HG02970 (cell line): ENCODE measurements around the gene FOXJ3.
"Not testable (repeated sequence)": the region's sequence is repeated elsewhere in the genome, so short reads cannot be mapped to it uniquely, and the experiment has no call there.

ENCODE experiments used
- ATAC-seq: cut with Tn5 transposase; IDR thresholded peaks from one replicate; pipeline ENCODE4 v1.9.1; 2021; ENCODE audit warnings: mild to moderate bottlenecking, moderate library complexity, moderate number of reproducible peaks; ENCODE audit not compliant: unreplicated experiment, low FRiP score

Gene FOXJ3

DNA sequence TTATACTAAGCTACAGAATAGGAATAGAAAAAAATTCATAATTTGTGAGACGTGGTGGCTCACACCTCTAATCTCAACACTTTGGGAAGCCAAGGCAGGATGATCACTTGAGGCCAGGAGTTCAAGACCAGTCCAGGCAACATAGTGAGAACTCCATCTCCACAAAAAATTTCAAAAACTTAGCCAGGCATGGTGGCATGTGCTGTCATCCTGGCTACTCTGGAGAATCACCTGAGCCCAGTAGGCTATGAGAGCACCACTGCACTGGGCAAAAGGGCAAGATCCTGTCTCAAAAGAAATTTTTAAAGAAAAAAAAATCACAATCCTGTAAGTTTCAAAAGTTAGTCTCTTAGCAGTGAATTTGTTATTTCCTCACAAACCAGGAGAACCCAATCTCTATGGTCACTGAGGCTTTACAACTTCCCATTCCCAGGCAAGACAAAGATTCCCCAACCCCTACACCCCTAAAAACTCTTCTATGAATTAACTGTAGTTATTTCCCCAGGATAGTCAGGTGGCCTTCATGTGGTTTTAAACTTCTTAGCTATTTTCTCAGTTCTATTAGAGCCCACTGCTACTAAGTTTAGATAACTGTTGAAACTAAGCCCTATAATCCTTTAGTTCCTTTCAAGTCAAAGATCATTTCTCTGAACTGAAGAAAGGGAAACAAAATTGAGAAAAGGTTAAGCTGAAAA is 74.5 kb downstream of the FOXJ3 start:
- ATAC-seq = no peak

DNA sequence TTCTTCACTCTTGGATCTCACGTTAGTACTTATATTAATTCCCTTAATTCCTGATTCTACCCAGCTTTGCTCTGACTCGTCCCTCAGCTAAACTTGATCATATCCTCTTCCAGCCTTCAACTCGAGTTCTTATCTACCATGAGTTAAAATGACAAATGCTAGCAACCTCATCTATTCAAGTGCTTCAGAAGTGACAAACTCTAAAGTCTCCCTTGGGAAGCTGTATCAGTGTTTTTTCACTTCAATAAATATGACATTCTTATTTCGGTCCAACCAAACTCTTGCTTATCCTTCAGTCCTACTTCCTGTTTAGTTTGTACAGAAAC is 75.3 kb downstream of the FOXJ3 start:
- no peak for ATAC-seq

DNA sequence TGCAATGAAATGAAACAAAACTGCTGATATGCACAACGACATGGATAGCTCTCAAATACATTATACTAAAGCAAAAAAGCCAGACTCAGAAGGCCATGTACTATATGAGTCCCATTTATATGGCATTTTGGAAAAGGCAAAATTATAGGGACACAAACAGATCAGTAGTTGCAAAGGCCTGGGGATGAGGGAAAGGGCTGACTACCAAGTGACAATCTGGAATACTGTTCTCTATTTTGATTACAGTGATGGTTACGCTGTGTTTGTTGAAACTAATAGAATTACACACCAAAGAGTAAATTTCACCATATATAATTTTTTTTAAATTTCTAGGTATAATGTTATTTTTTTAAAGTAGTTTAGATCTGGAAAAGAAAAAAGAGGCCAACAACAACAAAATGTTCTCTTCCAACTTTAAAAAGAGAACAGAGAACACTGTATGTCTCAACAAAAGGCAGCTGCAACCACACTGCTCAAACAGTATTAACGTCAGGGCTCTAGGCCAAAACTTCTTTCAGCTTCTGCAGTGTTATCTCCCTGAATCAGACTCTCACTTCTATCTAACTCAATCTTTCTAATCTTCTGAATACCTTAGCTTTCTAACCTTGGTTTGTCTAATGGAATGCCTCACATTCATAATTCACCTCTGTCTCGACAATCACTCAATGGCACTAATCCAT is 75.8 kb downstream of the FOXJ3 start:
- ATAC-seq = no peak

DNA sequence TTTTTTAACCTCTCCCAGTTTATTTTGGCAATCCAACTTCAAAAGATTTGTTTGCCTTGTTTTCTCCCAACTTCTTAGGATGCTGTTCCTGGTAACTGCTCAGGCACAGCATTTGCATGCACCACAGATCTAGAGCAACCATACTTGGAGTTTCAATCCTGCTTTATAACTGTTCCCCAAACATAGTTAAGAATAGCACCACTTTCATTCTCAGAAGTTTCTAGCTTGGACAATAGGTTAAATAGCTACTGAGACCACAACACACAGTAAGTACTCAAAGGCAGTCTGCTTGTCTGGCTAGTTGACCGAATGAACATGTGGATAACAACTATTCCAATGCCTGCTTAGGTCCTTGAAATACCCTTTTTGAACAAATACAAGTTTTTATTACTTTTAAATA is 76.8 kb downstream of the FOXJ3 start:
- no peak for ATAC-seq

DNA sequence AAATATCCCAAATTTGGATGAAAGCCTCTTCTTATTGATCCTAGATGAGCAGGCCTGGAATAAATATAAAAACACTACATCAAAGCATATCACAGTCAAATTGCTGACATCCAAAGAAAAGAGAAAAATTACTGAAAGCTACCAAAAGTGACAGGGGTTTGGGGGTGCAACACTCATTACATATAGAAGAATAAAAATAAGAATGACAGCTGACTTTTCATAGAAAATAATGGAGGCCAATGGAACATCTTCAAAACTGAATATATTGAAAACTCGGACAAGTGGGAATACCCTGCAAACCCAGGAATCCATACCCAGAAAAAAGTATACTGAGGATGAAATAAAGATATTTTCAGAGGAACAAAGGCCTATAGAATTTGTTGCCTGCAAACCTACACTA is 84.0 kb downstream of the FOXJ3 start:
- no peak for ATAC-seq

DNA sequence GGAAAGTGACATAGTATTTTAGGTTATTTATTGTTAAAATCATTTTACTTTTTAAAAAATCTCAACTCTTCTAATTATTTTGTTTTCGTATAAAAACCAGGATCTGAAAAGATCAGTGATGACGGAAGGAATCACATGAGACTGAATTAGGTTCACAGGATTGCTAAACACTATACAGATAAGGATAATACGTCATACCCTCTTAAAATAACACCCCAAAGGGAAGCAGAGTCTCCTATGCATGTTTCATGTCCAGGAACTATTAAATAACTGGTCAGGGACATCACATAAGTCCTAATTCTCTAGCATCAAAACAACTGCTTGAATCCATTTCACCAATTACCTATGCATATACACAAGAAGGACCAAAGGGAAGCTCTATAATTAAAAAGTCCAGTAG is 84.9 kb downstream of the FOXJ3 start:
- no peak for ATAC-seq

DNA sequence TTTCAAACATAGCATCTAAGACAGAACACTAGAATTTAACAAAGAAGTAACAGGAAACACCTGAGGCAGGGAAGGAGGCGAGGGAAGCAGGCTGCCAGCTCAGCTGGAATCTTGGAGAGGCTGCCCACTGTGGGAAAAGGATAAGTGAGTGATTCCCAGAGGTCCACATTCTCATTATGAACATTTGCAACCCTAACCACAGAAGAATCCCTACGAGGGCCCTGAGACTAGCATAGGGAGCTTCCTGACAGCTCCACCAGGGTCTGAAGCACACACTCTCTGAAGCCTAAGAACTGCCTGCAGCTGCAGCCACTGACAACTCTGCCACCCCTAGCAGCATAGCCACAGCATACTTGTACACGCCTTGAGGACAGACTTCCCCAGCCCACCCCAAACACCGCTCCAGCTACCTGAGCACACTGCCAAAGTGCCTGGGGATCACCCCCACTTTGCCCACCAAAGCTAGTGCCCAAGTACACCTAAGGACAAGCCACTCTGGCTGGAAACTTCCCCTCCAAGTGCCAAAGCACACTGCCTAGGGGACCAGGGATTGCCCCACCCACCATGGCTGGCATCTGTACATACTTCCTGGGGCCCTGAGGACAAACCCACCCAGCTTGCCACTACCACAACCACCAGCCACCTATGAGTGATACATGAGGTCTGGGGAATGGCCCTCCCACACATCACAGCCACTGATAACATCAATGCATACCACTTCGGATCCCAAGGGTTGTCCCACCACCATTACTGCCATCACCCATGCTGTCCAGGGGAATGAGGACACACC is 93.9 kb downstream of the FOXJ3 start:
- ATAC-seq = no peak

DNA sequence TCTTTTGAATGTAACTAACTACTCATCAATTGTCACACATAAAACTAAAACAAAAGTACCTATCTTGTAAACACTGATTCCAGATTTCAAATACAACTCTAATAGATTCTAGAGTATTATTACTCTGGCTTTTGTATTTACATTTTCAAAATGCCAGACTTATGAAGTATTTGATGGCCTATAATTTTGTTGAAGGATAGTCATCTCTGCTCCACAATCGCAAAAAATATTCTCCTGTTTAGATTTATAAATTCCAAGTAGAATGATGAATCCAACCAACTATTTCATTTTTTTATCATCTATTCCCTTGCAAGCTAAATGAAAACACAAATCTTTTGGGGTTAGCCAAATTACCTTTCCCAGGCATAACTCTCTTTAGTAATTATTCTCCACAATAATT is 95.5 kb downstream of the FOXJ3 start:
- ATAC-seq = no peak

DNA sequence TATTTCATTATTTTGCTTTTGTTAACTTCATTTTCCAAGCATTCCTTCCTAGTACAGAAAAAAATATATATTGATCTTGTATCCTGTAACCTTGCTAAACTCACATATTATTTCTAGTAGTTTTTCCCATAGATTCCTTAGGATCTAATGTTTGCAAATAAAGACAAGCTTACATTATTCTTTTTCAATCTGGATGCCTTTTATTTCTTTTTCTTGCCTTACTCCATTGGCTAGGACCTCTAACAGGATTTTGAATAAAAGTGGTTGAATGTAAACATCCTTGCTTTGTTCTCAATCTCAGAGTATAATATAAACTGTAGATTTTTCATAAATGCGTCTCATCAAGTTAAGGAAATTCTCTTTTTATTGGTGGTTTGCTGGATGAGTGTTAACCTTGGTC is 96.0 kb downstream of the FOXJ3 start:
- no peak for ATAC-seq

DNA sequence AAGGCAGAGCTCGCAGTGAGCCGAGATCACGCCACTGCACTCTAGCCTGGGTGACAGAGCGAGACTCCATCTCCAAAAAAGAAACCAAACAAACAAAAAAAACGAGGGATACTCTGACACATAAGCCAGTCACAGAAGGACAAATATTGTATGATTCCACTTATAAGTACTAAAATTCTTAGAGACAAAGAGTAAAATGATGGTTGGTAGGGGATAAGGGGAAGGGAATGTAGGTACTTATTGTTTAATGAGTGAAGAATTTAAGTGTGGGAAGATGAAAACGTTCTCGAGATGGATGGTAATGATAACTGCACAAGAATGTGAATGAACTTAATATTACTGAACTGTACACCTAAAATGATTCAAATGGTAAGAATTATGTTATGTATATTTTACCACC is 103.8 kb downstream of the FOXJ3 start:
- no peak for ATAC-seq

DNA sequence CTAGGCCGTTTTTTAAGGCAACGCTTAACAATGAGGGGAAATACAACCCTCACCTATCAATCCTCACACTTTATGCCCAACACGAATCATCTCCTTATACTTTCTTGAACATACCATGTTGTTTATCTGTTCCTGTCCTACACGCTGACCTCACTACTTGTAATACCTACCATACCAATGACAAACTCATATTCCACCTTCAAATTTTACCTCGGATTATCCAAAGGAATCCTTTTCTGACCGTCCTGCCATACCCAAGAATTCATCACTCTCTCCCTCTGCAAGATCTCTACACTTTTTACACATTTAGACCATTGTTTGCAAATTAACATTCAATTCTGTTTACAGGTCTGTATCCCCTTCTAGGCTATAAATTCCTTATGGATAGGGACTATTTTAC is 106.1 kb downstream of the FOXJ3 start:
- no peak for ATAC-seq

DNA sequence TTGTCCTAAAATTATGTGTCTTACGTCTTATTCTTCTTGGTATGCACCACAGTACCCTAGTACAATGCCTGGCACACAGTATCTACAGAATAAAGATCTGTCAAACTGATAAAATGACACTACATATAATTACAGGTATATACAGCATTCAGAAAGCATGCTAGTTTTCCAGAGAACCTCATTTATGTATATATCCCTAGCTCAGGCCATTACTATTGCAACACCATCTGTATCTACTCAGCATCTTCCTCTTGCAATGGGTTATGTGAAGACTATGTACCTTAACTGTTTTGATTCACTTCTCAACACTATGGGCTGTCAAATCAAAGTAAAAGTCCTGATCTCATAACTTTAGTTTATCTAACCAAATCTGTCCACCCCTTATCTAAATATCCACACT is 112.0 kb downstream of the FOXJ3 start:
- ATAC-seq = no peak

DNA sequence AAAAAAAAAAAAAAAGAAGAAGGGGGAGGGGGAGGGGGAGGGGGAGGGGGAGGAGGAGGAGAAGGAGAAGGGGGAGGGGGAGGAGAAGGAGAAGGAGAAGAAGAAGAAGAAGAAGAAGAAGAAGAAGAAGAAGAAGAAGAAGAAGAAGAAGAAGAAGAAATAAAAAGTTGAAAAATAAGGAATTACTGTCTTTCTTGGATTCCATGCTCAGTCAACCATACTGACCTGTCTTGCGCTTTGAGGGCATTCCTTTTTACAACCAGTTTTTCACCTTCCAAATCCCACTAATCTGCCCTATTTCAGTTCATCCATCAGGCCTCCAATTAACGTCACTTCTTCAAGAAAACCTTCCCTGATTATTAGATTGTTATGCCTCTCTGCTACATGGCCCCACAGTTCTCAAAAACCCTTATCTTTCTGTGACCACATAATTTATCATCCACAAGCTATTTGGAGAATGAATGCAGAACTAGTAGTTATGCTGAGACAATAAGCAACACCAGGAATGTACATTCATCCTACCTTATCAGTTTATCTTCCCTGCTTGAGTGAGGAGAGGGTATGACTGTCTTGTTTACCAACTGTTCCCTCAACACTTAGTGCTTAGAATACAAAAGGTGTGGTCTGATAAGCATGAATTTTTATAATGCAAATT is 113.0 kb downstream of the FOXJ3 start:
- no peak for ATAC-seq

DNA sequence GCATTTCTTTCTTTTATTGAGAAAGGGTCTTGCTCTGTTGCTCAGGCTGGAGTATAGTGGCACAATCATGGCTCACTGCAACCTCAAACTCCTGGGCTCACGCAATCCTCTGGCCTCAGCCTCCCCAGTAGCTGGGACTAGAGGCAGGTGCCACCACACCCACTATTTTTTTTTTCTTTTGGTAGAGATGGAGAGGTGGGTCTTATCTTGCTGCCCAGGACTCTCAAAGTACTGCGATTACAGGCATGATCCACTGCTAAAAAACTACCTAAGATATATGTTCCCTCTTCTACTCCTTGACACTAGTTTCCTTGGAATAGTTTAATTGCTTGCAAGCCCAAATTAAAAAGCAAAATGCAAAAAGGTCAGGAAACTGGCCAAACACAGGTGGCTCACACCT is 113.6 kb downstream of the FOXJ3 start:
- ATAC-seq = no peak

DNA sequence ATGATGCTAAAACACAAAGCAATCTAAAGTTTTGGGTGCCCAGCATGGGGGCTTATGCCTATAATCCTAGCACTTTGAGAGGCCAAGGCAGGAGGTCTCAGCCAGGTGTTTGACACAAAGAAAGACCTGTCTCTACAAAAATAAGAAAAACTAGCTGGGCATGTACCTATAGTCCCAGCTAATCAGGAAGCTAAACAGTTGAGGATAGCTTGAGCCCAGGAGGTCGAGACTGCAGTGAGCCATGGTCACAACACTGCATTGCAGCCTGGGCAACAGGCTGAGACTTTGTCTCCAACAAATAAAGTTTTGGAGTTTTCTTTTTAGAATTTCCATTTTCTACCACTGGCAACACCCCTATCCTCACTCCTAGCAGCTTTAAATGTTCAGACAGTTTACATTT is 115.4 kb downstream of the FOXJ3 start:
- ATAC-seq = no peak

DNA sequence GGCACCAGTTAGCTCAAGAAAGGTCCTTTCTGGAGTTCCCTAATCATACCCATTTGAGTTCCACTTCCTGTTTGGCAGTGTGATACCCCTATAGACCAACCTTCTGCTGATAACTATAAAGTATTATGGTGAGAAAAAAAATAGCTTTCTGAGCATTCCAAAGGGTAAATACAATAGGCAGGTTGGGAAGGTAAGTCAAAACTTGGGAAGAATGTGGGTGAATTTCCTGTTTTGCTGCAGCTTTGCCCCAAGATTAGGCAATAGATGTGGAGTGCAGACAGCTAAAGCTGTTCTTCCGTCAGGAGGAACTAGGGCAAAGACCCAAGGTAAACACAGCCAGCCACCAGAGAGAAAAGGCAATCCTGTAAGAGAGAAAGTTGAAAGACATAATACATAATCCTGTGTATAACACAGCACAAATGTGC is 120.6 kb downstream of the FOXJ3 start:
- ATAC-seq = no peak

DNA sequence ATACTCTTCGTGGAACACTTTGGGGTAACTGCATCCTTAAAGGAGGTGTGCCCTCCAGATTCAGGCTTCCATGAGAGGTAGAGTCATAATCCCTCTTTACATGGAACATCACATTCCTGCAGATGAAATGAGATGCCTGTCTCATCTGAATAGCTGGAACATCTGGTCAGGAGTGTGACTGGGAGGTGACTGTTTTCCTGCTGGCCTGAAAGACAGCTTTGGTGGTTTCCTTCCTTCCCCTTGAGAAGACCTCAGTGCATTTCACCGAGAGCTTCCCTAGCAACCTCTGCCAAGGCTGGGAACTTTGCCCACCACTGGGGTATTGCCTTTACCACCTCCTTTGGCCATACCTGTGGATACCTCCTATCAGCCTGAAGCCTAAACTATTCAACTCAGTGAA is 123.8 kb downstream of the FOXJ3 start:
- ATAC-seq = no peak

DNA sequence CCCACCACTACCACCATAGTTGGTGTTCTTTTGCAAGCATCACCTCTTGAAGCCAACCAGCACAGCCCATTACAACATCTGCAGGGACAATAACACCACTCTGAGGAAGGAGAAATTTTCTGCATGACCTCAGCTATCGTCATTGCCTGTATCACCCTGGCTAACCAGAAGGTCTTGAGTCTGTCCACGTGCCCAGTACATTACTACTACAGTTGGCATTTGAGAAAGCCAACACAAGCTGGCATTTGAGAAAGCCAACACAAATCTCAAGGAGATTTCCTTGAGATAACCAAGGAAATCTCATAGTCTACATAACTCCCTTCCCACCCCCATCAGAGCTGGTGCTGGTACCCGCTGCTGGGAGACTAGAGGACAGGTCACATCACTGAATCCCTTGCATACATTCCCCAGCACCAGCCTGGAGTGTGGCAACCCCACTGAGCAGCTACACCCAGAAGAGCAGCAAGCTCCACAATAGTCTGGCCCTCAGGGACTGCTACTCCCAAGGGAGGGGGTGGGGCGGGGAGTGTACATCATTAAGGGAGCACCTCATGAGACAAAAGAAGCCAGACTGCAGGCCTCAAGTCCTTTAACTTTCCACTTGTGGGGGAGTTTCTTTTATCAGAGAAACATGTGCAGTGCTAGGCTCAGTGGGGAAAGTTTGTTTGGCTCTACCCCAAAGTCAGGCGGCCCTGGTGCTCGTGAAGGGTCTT is 124.5 kb downstream of the FOXJ3 start:
- ATAC-seq = no peak

DNA sequence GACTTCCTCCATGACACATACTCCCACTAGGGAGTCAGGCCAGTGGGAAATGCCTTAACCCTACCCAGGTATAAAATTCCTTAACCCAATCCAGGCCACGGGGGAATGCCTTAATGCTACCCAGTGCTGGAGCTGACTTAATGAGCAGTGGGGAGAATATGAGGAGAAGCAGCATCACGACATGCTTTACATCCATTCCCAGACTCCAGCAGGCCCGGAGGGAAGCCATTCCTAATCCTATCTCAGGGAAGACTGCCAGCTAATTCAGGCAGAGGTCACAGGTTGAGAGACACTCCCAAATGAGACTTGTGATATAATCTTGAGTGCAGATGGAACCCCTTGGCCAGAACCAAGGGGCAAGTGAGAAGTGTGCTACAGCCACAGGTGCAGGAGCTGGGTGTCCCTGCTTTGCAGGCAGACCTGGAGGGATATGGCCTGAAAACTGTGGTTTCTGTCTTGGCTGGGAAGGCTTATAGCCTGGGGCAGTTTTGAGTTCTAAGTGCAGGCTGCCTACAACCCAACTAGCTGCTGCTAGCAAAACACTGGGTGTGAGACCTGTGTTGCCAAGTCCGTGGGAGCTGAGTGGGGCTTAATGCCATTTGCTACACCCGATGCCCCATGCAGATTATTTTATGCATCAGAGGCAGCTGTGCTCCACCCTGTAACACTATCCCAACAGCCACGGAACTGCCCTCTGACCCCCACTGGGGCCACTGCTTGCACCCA is 125.3 kb downstream of the FOXJ3 start:
- ATAC-seq = no peak

DNA sequence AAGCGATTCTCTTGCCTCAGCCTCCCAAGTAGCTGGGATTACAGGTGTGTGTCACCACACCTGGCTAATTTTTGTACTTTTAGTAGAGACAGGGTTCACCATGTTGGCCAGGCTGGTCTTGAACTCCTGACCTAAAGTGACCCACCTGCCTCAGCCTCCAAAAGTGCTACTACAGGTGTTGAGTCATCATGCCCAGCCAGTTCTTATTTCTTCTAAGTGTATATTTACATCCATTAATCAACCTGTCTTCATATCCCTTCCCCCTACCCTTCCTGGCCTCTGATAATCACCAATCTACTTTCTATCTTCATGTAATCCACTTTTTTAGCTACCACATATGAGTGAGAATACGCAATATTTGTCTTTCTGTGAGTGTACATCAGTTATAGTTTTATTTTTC is 128.1 kb downstream of the FOXJ3 start:
- not testable (repeated sequence) for ATAC-seq
